ENCODE measurements around the gene LAMTOR1.

LAMTOR1 gene

DNA sequence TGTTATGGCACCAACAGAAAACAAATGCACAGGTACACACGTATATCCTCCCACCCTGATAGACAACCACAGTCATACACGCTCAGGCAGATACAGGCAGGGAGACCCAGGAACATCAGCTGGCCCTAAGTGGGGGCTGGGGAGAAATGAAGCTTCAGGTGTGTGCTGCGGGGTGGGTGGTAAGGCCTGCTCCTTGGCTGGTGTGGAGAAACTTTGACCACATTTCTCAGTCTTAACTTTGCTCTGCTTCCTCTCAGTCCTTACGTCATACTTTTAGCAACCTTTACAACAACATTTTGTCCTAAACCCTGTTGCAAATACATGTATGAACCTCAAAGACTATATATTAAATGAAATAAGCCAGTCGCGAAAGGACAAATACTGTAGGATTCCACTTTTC lies 16.1 kb upstream of the LAMTOR1 start:
- no peak for DNase-seq (ENCODE audit: low read depth in 2 of 2)

DNA sequence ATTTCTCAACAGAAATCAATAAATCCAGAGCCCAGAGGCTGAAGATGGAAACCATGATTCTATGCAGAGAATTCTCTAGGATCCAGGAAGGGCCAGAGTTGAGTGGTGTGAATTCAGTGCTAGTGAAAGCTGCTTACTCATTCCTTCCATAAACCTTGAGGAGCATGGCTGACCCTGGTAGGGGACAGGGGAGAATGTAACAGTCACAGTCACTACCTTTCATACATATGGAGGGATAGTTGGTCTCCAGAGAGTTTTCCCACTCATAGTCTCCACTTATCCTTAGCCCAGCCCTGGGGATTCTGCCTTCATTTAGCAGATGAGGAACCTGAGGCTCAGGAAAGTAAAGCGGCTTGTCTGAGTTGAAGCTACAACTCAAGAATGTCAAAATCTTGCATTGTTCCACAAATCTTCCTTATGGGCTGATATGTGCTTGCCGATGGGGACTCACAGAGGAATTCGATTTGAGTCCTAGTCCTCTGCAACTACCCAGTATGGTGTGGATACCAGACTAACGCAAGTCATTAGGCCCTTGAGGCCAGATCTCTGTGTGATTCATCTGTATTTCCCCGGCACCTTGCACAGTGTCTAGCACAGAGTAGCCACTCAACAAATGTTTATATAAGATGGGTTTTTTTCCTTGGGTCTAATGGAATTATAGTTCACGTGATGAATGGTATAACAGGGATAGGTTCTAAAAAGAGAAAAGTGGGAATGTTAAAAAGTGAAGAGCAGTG lies 13.1 kb upstream of the LAMTOR1 start:
- no peak for DNase-seq (ENCODE audit: low read depth in 2 of 2)

DNA sequence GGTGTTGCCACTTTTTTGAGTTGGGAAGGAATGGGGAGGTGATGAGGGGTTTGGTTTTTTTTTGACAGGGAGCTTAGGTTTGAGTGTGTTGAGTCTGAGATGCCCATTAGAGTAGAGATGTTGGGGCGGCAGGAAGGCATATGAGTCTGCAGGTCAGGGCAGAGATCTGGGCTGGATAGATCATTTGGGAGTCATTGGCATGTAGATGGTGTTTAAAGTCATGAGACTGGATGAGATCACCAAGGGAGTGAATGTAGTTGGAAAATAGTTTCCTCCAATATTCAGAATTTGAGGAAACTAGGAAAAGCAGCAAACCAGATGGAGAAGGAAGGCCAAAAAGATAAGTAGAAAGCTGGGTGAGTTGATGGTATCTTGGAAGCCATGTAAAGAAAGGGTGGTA lies 11.5 kb upstream of the LAMTOR1 start:
- DNase-seq (ENCODE audit: low read depth in 2 of 2): no peak

DNA sequence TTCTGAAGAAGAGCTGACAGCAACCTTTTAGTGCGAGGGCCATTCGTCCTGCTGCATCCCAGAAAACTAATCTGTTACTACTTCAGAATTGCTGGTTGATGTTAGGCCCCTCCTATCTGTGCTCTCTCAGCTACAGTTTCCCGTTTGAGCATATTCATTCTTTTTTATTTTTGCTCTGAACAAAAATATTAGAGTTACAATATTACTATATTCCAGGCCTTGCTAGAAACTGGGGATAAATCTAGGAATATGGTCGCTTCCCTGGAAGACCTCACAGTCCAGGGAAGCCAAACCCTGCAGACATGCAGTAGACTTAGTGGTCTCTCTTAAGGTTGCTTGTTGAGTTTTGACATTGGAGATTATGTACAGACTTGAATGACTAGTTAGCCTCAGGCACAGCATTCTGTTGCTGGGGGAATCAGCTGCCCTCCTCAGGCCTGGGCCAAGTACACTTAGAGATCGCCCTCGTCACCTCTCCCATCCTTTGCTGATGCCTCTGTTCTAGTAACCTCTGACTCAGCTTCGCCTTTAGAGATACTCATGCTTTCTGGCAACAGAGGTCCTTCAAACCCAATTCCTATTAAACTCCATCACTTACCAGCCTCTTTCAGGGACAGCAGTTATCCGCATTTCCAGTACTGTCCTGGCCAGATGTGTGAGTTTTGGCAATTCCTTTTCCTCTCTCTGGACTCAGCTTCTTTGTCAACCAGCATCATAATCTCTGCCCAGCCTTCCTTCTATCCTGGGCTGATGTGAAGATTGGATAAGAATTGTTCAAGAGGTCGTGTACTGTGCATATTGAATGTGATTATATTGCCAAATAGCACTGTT lies 10.1 kb upstream of the LAMTOR1 start:
- DNase-seq (ENCODE audit: low read depth in 2 of 2): no peak

DNA sequence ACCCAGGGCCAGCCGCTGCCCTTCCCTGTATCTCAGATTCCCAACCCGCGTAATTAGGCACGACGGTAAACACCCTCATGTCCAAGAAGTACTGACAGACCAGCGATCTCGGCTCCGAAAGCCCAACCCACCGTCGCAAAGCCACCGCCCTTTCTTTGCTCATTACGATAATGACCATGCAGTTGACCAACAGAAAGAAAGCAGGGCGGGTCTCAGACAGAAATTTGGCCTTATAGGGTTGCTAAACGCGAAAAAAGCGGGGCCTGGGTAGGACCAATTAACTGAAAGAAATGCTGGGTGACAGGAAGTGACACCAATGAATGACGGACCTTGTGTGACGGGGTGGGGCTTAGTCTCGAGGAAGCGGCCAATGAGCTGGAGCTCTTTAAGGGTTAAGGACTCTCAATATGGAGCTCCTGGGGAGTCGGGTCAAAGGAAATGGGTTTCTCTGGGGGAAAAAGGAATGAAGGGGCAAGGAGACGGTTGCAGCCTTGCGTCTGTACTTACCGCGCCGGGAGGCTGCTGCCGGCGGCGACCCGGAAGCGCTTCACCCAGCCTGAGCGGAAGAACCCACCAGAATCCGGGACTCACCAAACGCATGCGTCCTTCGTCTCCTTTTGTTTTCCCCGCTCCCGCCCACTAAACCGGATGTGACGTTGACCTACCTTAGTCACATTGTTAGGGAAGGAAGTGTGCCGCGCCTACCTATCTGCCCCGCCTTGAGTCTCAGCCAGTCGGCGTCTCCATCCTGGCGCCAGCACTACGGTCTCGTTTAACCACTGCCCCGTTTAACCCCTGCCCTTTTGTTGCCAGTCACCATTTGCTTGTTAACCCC lies 9.3 kb upstream of the LAMTOR1 start, which contains the start of gene ANAPC15:
TSS of gene ANAPC15 (minus strand) at position 553 of the 835 bp plus-strand sequence. CDS start 1,419 bp downstream, outside the sequence.
- DNase-seq (ENCODE audit: low read depth in 2 of 2): peak; percentile 95 to 100

DNA sequence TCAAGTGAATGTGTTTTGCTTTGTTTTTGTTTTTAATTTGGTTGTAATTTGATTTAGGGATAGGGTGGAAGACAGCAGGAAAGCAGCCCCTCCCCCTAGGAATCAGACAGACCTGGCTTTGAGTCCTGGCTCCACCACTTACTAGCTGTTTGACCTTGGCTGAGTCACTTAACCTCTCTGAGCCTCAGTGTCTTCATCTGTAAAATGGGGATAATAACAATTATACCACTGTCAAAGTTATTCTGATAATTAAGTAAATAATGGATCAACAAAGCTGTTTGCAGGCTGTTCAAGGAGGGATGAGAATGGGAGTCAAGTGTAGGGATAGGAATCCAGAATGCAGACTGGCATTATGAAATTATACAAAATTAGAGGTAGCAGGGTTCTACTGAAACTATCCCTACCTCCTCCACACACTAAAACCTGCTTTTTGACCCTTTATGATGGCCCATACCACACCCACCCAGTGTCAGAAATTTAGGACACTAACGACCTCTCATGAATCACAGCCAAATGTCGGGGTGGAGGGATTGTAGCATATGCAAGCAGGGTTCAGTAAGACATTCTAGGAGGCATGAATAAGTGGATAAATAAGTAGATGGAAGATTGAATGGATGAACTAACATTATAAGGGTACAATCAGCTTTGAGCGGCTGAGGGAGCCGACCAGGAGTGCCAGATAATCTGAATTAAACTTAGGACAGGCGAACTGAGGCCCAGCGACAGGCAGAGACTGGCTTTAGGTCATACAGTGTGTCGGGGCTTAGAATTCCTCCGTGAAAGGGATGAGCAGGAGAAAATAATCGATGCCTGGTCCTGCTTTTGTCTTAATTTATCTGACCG lies 8.4 kb upstream of the LAMTOR1 start:
- no peak for DNase-seq (ENCODE audit: low read depth in 2 of 2)

DNA sequence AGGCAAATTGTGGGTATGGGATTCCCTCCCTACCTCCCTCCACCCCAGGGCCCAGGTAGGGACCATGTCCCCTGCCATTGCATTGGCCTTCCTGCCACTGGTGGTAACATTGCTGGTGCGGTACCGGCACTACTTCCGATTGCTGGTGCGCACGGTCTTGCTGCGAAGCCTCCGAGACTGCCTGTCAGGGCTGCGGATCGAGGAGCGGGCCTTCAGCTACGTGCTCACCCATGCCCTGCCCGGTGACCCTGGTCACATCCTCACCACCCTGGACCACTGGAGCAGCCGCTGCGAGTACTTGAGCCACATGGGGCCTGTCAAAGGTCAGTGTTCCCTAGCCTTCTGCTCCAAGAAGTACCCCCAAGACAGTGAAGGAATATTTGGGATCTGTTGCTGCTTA lies 2.8 kb upstream of the LAMTOR1 start, which contains the start of gene TOMT:
TSS of gene TOMT (plus strand) at position 37 of the 400 bp plus-strand sequence. CDS start at position 65, 28 bp downstream.
- no peak for DNase-seq (ENCODE audit: low read depth in 2 of 2)

DNA sequence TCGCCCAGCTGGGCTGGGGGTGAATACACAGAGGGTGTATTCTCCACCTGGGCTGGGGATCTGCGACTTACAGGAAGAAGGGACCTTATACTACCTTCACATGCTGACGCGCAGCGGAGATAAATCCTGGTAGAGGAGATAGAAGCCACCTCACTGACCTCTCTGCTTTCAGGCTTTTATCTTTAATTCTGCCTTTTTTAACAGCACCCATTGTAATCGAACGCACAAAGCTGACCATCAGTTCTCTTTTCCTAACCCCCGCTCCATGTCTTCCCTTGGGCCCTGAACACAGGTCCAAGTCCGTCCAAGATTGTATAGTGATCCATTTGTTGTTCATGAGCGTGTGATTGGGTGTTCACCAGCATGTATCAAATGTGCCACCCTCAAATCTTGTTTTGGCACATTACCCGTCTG lies 664 bp upstream of the LAMTOR1 start:
- DNase-seq (ENCODE audit: low read depth in 2 of 2): no peak

DNA sequence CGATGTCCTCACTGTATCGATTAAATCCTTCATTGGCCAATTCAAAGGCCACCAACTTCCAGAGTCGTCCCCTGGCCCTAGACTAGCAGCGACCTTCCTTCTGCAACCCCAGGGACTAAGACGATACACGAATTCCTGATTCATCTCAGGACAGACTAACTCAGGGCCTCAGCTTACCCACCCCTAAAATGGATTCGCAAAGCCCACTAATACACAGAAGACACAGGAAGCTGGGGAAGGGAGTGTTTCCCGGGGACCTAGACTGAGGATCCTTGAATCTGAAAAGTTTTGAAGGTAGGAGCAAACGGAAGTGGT lies 509 bp downstream of the LAMTOR1 start:
- no peak for DNase-seq (ENCODE audit: low read depth in 2 of 2)

DNA sequence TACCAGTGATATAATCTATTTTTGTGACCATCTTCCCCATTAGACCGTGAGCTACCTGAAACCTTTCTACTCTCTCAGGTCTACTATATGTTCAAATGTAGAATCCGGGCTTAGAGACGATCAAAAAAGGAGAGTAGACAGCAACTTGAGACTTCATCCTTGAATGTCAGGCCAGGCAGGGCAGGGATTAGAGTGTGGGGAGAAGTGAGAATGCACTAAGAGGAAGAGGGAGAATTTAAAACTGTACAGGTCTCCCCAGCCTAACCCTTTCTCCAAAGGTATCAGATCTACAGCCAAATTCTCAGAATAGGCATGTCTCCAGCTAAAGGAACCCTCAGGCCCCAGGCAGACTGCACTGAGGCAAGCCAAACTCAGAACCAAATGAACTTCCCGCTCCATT lies 935 bp downstream of the LAMTOR1 start:
- no peak for DNase-seq (ENCODE audit: low read depth in 2 of 2)

DNA sequence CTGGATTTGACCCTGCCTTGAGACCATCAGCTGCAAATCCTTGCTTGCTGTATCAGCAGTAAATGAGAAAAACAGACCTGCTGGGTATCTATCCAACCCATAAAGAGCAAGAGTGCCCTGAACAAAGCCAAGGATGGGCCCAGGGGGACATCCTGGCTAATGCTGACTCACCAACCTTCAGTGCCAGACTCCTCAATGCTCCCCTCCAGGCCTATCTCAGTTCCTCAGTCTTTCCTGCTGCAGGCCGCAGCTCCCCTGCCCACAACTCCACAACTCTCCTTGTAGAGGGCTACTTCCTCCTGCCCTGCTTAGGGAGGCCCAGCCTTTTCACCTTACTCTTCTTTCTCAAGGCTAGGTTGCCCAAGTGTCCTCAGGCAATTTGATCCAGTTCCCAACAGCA lies 2.6 kb downstream of the LAMTOR1 start:
- no peak for DNase-seq (ENCODE audit: low read depth in 2 of 2)

DNA sequence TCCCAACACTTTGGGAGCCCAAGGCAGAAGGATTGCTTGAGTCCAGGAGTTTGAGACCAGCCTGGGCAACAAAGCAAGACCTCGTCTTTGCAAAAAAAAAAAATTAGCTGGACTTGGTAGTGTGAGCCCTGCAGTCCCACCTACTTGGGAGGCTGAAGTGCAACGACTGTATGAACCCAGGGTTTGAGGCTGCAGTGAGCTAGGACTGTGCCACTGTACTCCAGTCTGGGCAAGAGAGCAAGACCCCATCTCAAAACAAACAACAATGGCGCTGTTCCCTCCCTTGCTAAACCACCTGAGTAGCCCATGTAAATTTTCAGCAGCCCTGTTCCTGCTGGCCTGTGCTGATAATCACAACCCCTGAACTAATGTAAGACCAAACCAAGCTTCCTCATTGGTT lies 3.1 kb downstream of the LAMTOR1 start:
- DNase-seq (ENCODE audit: low read depth in 2 of 2): no peak

DNA sequence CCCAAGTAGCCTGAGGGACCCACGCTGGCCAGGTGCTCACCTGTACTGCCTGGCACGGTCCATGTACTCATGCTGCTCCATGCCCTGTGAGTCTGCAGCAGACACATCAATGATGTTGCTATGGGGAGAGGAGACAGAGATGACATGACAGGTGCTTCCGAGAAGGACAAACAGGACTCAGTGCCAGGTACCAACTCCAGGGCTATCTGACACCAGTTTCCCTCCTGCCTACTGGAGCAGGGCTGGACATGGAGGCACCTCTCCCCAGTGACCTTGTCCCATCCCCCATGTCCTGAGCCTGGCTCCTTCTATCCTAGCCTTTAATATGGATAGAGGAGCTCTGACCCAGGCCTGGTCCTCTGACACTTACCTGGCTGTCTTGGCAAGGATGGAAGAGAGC lies 4.4 kb downstream of the LAMTOR1 start:
- DNase-seq (ENCODE audit: low read depth in 2 of 2): no peak

DNA sequence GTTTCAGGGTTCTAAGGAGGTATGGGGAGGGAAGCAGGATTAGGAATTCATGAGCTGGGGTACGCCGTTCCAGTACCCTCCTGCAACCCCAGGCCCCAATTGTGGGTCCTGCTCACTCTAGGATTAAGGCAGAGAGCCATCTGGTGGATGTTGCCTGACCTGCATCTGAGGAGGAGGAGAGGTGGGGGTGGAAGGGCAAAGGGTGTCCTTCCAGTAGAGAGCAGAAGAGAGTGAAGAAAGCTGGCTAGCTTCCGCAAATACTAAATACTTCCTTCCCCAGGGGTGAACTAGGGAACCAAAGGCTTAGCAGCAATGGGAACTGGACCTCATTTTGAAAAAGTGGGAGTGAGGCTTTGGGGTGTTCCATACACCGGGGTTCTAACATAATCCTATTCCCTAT lies 11.8 kb downstream of the LAMTOR1 start:
- peak in 1 of 2 donors; percentile 42 for DNase-seq (ENCODE audit: low read depth in 2 of 2)

DNA sequence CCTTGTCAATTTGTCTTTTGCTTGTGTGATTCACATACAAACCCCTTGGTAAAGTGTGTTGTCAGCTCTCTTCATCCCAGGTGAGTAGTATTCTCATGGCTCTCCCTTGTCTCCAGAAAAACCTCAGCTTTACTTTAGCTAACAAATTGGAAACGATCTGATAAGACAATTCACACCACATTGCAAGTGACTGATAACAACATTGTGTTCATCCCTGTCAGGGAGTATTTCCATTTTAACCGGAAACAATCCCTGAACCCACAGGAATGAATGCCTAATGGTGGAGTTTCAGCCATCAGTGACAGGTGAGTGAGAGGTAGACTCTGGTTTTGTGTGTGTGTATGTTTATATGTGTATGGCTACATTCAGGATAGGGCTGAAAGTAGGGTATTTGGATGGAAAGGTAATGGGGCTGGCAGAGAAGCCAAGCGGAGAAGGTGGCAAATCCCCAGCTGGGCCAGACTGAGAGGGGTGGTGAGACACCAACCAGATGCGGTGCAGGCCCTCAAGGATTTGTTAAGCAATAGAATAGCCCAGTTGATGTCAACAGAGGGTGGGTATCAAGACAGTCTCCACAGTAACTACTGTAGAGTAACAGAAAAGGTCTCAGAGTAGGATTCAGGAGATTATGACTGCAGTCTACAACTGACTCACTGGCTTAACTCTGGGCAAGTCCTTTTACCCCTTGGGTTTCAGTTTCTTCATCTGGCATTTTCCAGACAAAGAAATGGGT lies 14.9 kb downstream of the LAMTOR1 start:
- DNase-seq (ENCODE audit: low read depth in 2 of 2): no peak

DNA sequence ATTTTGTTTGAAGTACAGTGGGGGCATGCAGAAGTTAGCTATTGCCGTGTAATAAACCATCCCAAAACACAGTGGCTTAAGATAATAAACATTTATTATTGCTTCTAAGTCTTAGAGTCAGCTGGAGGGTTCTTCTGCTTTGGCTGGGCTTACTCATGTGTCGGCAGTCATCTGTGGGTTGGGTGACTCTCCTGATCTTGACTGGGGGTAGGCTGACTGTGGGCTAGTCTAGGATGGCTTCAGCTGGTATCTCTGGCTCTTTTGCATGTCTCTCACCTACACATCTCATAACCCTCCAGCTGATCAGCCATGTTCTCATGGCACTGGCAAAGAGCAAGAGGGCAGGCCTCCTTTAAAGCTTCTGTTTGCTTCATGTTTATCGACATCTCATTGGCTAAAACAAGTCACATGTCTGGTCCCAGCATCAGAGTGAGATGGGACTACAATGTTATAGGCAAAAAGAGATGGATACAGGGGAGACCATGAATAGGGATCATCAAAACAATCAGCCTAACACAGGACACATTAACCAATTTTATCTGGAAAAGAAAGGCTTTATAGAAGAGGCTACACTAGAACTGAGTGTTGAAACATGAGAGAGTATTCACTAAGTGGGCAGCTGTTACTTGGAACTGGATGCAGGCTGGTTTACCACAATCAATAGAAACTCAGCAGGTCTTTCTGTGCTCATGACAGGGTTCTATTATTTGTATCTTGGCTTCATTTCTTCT lies 17.3 kb downstream of the LAMTOR1 start:
- no peak for DNase-seq (ENCODE audit: low read depth in 2 of 2)

DNA sequence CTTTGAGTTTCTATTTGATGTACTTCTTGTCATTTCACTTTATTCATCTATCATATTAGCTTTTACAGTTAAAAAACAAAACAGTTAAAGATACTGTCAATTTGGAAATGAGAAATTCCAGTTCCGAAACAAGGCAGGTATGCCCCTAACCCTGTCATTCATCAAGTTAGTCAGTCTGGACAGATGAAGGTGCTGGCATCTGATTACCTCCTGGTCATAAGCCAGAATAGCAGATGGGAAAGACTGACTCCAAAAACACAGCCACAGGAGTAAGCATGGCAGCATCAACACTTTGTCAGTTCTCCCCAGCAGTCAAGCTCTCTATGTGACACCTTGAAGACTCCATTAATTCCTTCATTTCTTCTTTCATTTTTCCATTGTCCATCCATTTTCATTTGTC lies 18.1 kb downstream of the LAMTOR1 start:
- DNase-seq (ENCODE audit: low read depth in 2 of 2): no peak

DNA sequence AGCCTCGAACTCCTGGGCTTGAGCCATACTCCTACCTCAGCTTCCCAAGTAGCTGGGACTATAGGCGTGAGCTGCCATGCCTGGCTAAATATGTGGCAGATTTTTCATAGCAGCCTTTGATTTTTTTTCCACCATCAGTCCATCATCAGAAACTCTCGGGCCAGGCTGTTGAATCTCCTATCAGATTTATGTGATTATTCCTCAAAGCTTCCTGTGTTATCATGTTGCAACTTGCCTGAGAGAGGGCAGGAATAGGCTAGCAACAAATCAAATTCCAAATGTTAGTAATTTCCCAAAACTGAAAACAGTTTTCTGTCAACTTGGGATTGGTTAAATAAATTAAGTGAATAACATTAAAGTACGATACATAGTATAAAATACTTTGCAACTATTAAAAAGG lies 19.0 kb downstream of the LAMTOR1 start:
- no peak for DNase-seq (ENCODE audit: low read depth in 2 of 2)

DNA sequence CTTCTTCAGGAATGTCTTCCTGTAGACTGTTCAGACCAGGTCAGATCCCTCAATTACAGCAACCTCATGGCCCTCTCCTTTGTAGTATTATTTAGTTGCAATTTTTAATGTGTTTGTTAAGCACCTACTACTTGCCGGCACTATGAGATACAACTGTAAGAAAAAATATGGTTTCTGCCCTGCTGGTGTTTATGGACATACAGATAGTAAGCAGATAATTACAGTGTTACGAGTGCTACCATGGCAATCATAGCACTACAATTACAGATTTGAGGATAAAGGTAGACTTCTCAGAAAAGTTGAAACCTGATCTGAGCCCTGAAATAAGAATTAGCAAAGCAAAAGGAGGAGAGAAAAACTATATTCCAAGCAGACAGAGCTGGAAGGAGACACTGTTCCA lies 19.7 kb downstream of the LAMTOR1 start:
- no peak for DNase-seq (ENCODE audit: low read depth in 2 of 2)

Measured in stimulated activated CD8-positive, alpha-beta memory T cell treated with anti-CD3 and anti-CD28 coated beads, Interleukin-15, amount 100 ng/mL, for 4 hours (primary cell).